ENCODE results near the gene SLC25A21.

- TF ChIP-seq ZNF555 (tag by site-specific recombination; conservative IDR thresholded peaks at IDR 0.05) = no peak
- no peak for TF ChIP-seq ZNF274 (IDR thresholded peaks at IDR 0.05; ENCODE audit: low read length)
- TF ChIP-seq ZNF274 (tag by site-specific recombination; IDR thresholded peaks at IDR 0.05; ENCODE audit: borderline replicate concordance) = no peak
- TF ChIP-seq PBX3 (CRISPR knock-in tag; IDR thresholded peaks at IDR 0.05) = no peak
- TF ChIP-seq ZNF664 (tag by site-specific recombination; IDR thresholded peaks at IDR 0.05) = no peak
- TF ChIP-seq, protein P1, sequence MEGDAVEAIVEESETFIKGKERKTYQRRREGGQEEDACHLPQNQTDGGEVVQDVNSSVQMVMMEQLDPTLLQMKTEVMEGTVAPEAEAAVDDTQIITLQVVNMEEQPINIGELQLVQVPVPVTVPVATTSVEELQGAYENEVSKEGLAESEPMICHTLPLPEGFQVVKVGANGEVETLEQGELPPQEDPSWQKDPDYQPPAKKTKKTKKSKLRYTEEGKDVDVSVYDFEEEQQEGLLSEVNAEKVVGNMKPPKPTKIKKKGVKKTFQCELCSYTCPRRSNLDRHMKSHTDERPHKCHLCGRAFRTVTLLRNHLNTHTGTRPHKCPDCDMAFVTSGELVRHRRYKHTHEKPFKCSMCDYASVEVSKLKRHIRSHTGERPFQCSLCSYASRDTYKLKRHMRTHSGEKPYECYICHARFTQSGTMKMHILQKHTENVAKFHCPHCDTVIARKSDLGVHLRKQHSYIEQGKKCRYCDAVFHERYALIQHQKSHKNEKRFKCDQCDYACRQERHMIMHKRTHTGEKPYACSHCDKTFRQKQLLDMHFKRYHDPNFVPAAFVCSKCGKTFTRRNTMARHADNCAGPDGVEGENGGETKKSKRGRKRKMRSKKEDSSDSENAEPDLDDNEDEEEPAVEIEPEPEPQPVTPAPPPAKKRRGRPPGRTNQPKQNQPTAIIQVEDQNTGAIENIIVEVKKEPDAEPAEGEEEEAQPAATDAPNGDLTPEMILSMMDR (tag by site-specific recombination; IDR thresholded peaks at IDR 0.05) = no peak
- TF ChIP-seq, protein P2, sequence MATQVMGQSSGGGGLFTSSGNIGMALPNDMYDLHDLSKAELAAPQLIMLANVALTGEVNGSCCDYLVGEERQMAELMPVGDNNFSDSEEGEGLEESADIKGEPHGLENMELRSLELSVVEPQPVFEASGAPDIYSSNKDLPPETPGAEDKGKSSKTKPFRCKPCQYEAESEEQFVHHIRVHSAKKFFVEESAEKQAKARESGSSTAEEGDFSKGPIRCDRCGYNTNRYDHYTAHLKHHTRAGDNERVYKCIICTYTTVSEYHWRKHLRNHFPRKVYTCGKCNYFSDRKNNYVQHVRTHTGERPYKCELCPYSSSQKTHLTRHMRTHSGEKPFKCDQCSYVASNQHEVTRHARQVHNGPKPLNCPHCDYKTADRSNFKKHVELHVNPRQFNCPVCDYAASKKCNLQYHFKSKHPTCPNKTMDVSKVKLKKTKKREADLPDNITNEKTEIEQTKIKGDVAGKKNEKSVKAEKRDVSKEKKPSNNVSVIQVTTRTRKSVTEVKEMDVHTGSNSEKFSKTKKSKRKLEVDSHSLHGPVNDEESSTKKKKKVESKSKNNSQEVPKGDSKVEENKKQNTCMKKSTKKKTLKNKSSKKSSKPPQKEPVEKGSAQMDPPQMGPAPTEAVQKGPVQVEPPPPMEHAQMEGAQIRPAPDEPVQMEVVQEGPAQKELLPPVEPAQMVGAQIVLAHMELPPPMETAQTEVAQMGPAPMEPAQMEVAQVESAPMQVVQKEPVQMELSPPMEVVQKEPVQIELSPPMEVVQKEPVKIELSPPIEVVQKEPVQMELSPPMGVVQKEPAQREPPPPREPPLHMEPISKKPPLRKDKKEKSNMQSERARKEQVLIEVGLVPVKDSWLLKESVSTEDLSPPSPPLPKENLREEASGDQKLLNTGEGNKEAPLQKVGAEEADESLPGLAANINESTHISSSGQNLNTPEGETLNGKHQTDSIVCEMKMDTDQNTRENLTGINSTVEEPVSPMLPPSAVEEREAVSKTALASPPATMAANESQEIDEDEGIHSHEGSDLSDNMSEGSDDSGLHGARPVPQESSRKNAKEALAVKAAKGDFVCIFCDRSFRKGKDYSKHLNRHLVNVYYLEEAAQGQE (tag by site-specific recombination; IDR thresholded peaks at IDR 0.05) = no peak
Measured at GRCh38 chr14:36701132-36701531, 471.3 kb downstream of the SLC25A21 start.
